Spinal cord (tissue), 10 donors: ENCODE measurements around the gene RASSF5. TPM values are rescaled to one million over a fixed set of nuclear protein-coding genes. Genes with fewer than 3 reads are reported as not detected.

Experiments
- DNase-seq, 6 donors: peaks; one replicate each; pipeline versions ENCODE4 v3.0.0 to v3.0.0-alpha.2; 2013 to 2015; ENCODE audit warnings: low spot score in 6 of 6, low read depth in 4 of 6
- H3K27ac ChIP-seq: one replicate; pipeline ENCODE4 v1.5.1; 2013; ENCODE audit warnings: low read depth, low read length, control low read depth
- H3K27me3 ChIP-seq: one replicate; pipeline ENCODE4 v1.6.1; 2013; ENCODE audit warnings: low read length; ENCODE audit not compliant: control insufficient read depth, insufficient read depth
- H3K36me3 ChIP-seq: one replicate; pipeline ENCODE4 v1.6.1; 2013; ENCODE audit warnings: low read length; ENCODE audit not compliant: control insufficient read depth, insufficient read depth
- H3K4me1 ChIP-seq: one replicate; pipeline ENCODE4 v1.6.1; 2013; ENCODE audit warnings: low read length; ENCODE audit not compliant: control insufficient read depth, insufficient read depth
- H3K4me3 ChIP-seq: one replicate; pipeline ENCODE4 v1.5.1; 2013; ENCODE audit warnings: low read depth, low read length, control low read depth
- H3K9me3 ChIP-seq: one replicate; pipeline ENCODE4 v1.6.1; 2013; ENCODE audit warnings: low read length; ENCODE audit not compliant: control insufficient read depth, insufficient read depth
- WGBS: methylation state at CpG from one replicate; pipeline ENCODE4 v1.1.5; 2013; ENCODE audit warnings: missing lambda C conversion rate; ENCODE audit not compliant: insufficient coverage; 5-methylcytosine and 5-hydroxymethylcytosine counted together
- polyA plus RNA-seq, 2 donors: library from polyadenylated mRNA; unstranded; fragments of 120-200 nt; gene quantifications; one replicate each; pipeline ENCODE4 v1.2.1, GENCODE V29; 2013; ENCODE audit not compliant: insufficient read length in 2 of 2
- total RNA-seq, 2 donors: library from RNA; depleted of rRNA in 1 of 2; stranded (reverse); fragments of 120-200 nt in 1 of 2; fragments of >200 nt in 1 of 2; gene quantifications; one replicate each; pipeline versions ENCODE4 v1.2.3 to v1.2.4, GENCODE V29; 2013 to 2014
- donor health status: healthy.

Gene RASSF5
- total and polyA plus RNA-seq, 4 donors = 3.2 to 13.7 (median 9.8) TPM

- H3K27me3 ChIP-seq = peaks cover 42% of the 10 kb centered on the region
- no peak overlapping the region for H3K4me3 ChIP-seq
- WGBS = no CpG with 5 or more reads among the region's 1 CpG
- no peak overlapping the region for H3K27ac ChIP-seq
- H3K36me3 ChIP-seq = no peaks in the 10 kb centered on the region
- peaks cover 16% of the 10 kb centered on the region for H3K4me1 ChIP-seq
- H3K9me3 ChIP-seq = no peaks in the 10 kb centered on the region
- DNase-seq = no peak
Measured at GRCh38 chr1:206502812-206503211, 4.5 kb upstream of the RASSF5 start.

GRCh38 chr1:206503591-206504362, 3.6 kb upstream of the RASSF5 start:
- H3K9me3 ChIP-seq = no peaks in the 10 kb centered on the region
- H3K27me3 ChIP-seq = peaks cover 52% of the 10 kb centered on the region
- no peaks in the 10 kb centered on the region for H3K36me3 ChIP-seq
- H3K27ac ChIP-seq = no peak overlapping the region
- H3K4me3 ChIP-seq = no peak overlapping the region
- no peak for DNase-seq
- 63% methylated on average over 2 of the region's 8 CpGs for WGBS
- peaks cover 24% of the 10 kb centered on the region for H3K4me1 ChIP-seq

- Histone ChIP-seq H3K27ac (no peak overlapping the region), H3K4me3 (no peak overlapping the region), H3K27me3 (peaks cover 55% of the 10 kb centered on the region), H3K9me3 (no peaks in the 10 kb centered on the region), H3K36me3 (no peaks in the 10 kb centered on the region), H3K4me1 (peaks cover 24% of the 10 kb centered on the region)
- WGBS = 40% methylated on average over 1 of the region's 3 CpGs
- DNase-seq = no peak
Measured at GRCh38 chr1:206504363-206504713, 3.0 kb upstream of the RASSF5 start.

- H3K36me3 ChIP-seq = no peaks in the 10 kb centered on the region
- H3K9me3 ChIP-seq = no peaks in the 10 kb centered on the region
- DNase-seq = peak in 1 of 6 donors; percentile 23
- peaks cover 24% of the 10 kb centered on the region for H3K4me1 ChIP-seq
- H3K27ac ChIP-seq = no peak overlapping the region
- H3K4me3 ChIP-seq = no peak overlapping the region
- 56% methylated on average over 5 of the region's 10 CpGs for WGBS
- H3K27me3 ChIP-seq = peaks cover 55% of the 10 kb centered on the region
Measured at GRCh38 chr1:206505702-206506355, 1.5 kb upstream of the RASSF5 start.

- Histone ChIP-seq H3K4me3 (peak overlapping the region; percentile 46), H3K4me1 (peaks cover 24% of the 10 kb centered on the region), H3K36me3 (no peaks in the 10 kb centered on the region), H3K27me3 (peaks cover 55% of the 10 kb centered on the region), H3K9me3 (no peaks in the 10 kb centered on the region), H3K27ac (no peak overlapping the region)
- WGBS = 12% methylated on average over 40 of the region's 48 CpGs
- DNase-seq = no peak
Measured at GRCh38 chr1:206506405-206507283, 687 bp upstream of the RASSF5 start.

GRCh38 chr1:206508130-206508889, 979 bp downstream of the RASSF5 start:
- DNase-seq = no peak
- peaks cover 35% of the 10 kb centered on the region for H3K4me1 ChIP-seq
- H3K27ac ChIP-seq = no peak overlapping the region
- H3K27me3 ChIP-seq = peaks cover 54% of the 10 kb centered on the region
- H3K4me3 ChIP-seq = peak overlapping the region; percentile 31
- H3K36me3 ChIP-seq = no peaks in the 10 kb centered on the region
- WGBS = 35% methylated on average over 5 of the region's 15 CpGs
- no peaks in the 10 kb centered on the region for H3K9me3 ChIP-seq

- Histone ChIP-seq H3K27me3 (peaks cover 49% of the 10 kb centered on the region), H3K27ac (no peak overlapping the region), H3K4me3 (peak overlapping the region; percentile 31), H3K4me1 (peaks cover 39% of the 10 kb centered on the region), H3K9me3 (no peaks in the 10 kb centered on the region), H3K36me3 (no peaks in the 10 kb centered on the region)
- peak in 1 of 6 donors; percentile 66 for DNase-seq
- WGBS = 25% methylated on average over 2 of the region's 6 CpGs
Measured at GRCh38 chr1:206508956-206509355, 1.6 kb downstream of the RASSF5 start.

GRCh38 chr1:206509612-206510257, 2.4 kb downstream of the RASSF5 start:
- DNase-seq = no peak
- Histone ChIP-seq H3K4me1 (peaks cover 39% of the 10 kb centered on the region), H3K27me3 (peaks cover 44% of the 10 kb centered on the region), H3K9me3 (no peaks in the 10 kb centered on the region), H3K27ac (no peak overlapping the region), H3K36me3 (no peaks in the 10 kb centered on the region), H3K4me3 (no peak overlapping the region)
- WGBS = 52% methylated on average over 6 of the region's 12 CpGs

GRCh38 chr1:206510371-206510770, 3.0 kb downstream of the RASSF5 start:
- WGBS = 97% methylated on average over 3 of the region's 5 CpGs
- Histone ChIP-seq H3K9me3 (no peaks in the 10 kb centered on the region), H3K27me3 (peaks cover 38% of the 10 kb centered on the region)

More at GRCh38 chr1:206510371-206510770, 3.0 kb downstream of the RASSF5 start:
- H3K4me1 ChIP-seq = peaks cover 39% of the 10 kb centered on the region
- no peak overlapping the region for H3K4me3 ChIP-seq
- no peak for DNase-seq
- H3K36me3 ChIP-seq = no peaks in the 10 kb centered on the region
- no peak overlapping the region for H3K27ac ChIP-seq
